ENCODE results near the gene ZNF529.

GRCh38 chr19:36524617-36525016 lies 48.5 kb downstream of the ZNF529 start:
- TF ChIP-seq POLR2A (IDR thresholded peaks at IDR 0.05): no peak
- TF ChIP-seq CTCF (IDR thresholded peaks at IDR 0.05): no peak
